GM12873 (cell line): ENCODE measurements around the gene AKAP8L.
A peak's percentile ranks its signal among the peaks of the same experiment; 100 is the strongest.

Source experiments
- TF ChIP-seq, protein P1 (sequence below): IDR thresholded peaks from 2 replicates; pipeline ENCODE4 v1.5.1; 2012; ENCODE audit warnings: low read depth, mild to moderate bottlenecking, moderate library complexity, low read length, control low read depth; ENCODE audit not compliant: insufficient read depth; ENCODE audit errors: missing control alignments

Gene AKAP8L

DNA sequence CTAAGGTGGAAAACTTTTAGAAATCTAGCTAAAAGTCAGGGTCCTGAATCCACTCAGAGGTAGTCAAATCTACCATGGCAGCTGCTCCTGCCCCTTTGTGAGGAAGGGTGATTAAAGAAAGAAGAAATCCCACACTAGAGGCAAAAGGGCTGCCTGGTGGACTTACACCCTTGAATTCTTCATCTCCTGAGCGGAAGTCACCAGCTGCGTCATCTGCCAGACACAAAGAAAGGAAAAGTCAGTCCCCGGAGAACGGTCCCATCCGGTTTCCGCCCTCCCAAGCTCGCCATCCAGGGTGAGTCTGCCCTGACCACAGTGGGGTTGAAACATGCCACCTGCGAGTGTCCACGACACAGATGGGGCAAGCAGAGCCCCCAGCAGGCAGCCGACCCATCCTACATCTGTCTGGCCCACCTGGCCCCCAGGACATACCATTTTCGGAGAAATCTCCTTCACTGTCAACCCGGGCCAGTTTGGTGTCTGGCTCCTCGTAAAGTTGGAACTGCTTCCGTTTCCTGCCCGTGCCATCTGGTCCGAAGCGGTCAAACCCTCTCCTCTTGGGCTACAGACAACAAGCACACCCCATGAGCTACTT lies 46.9 kb downstream of the AKAP8L start:
- TF ChIP-seq, protein P1, sequence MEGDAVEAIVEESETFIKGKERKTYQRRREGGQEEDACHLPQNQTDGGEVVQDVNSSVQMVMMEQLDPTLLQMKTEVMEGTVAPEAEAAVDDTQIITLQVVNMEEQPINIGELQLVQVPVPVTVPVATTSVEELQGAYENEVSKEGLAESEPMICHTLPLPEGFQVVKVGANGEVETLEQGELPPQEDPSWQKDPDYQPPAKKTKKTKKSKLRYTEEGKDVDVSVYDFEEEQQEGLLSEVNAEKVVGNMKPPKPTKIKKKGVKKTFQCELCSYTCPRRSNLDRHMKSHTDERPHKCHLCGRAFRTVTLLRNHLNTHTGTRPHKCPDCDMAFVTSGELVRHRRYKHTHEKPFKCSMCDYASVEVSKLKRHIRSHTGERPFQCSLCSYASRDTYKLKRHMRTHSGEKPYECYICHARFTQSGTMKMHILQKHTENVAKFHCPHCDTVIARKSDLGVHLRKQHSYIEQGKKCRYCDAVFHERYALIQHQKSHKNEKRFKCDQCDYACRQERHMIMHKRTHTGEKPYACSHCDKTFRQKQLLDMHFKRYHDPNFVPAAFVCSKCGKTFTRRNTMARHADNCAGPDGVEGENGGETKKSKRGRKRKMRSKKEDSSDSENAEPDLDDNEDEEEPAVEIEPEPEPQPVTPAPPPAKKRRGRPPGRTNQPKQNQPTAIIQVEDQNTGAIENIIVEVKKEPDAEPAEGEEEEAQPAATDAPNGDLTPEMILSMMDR, result no peak

DNA sequence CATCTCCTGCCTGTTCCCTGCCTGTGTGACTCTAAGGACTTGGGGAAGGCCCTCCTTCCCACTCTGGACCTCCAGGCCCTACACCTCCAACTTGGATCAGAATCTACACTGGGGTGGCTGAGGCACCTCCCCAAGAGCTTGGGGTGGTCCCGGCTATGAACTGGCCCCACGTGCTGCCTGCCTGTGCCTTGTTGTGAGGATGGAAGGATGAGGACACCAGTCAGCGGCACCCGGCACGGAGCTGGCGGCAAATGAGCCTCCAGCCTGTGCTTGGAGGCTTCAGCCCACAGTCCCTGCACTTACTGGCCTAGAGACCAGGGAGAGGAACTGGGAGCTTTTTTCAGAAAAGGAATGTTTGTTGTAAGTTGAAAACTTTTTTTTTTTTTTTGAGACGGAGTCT lies 47.7 kb downstream of the AKAP8L start:
- TF ChIP-seq, protein P1, result no peak

DNA sequence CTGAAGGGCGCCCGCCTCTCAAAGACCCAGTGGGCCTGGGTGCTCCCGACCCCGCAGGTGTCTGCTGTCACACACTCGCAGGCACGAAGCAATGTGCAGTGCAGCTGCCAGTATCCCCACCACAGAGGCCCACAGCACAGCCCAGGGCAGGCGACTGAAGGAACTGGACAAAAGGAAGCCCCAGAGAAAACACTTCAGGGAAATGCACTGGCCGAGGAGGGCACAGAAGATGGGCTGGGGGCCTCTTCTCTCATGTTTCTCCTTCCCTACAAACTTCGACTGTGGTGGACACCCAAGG lies 49.2 kb downstream of the AKAP8L start:
- TF ChIP-seq, protein P1, result no peak

DNA sequence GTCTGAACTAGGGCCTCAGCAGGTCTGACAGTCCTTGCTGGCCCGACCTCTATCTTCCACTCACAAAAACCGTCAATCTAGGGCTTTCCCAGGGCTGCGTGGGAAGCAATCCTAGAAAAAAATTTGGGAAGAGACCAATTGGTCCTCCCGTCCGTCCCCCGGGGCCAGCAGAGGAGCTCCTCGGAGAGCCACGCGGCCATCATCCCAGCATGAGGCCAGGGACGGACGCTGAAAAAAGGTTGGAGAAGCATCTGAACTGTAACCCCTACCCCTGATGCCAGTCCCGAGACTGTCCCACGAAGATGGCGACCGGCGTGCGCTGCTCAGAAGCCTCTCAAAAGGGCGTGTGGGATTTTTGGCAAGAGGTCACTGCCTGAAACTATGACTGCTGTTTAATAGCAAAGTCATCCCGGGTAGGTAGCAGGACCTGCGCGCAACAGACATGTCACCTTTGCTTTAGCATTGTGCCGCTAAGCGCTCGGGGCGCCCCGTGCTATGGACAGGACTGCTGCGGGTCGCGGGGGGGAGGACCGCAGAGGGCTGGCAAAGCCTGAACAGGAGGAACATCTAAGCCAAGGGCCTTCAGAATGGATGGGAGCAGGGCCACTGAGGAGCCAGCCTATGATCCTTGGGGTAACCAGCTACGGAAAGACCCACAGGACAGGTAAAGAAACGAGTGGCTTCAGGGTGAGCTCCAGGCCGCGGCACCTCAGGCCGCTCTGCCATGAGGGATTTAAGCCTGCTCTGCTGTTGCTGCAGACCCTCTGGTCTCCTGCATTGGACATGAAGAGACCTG lies 49.8 kb downstream of the AKAP8L start:
- TF ChIP-seq, protein P1, result no peak

DNA sequence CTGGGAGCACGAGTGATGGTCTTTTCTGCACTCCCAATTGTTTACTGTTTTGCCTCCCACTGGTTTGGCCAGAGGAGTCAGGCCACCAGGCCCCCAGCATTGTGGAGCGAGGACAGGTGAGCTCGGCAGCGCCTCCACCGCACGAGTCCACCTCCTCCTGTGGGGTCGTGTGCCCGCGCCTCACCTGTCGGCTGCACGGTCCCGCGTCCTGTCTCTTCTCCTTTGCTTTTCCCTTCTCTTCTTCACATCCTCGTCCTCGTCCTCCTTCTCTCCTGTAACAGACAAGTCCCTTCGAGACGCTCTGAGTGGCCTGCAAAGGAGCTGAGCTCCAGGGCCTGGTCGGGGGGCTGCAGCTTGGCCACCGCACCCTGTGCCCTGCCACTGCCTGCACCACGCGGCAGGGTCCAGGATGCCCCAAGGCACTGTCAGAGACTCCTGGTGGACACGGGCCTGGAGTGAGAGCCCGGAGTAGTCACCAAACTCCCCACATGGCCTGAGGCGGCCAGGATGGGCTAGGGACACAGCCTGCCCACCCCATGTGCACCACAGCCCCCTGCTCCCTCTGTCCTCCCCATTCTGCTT lies 50.6 kb downstream of the AKAP8L start:
- TF ChIP-seq, protein P1, result no peak

DNA sequence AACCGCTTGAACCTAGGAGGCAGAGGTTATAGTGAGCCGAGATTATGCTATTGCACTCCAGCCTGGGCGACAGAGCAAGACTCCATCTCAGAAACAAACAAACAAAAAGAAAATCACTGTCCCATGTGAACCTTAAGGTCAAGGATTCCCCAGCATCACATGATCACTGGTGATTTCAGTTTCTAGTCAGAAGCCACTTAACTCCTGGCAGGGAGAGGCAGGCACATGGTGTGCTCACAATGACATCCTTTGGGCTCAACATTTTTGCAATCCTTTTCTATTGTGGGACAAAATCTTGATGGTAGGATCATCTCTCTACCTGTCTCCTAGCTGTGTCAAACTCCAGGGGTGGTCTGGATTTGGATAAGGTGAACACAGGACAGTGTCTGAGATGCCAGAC lies 51.3 kb downstream of the AKAP8L start:
- TF ChIP-seq, protein P1, result no peak

DNA sequence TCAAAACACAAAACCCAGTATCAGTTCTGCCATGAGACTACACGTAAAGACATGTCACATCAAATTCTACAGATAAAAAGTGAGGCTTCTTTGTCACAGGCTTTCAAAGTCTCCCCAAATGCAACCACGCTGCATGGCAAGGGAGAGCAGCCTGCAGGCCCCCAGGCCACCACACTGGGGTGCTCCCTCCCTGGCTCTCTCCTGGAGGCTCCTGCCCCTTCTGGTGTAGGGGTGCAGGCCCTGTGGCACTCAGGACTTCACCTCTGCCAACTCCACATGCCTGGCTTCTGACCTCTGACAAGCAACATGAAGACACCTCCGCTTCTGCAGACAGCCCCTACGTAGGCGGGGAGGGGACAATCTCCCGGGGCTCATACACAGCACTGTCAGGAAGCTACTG lies 53.5 kb downstream of the AKAP8L start:
- TF ChIP-seq, protein P1, result peak; percentile 11
